GM23338 (cell line): ENCODE data around the gene NELFCD. TPM values are rescaled to one million over a fixed set of nuclear protein-coding genes. Genes with fewer than 3 reads are reported as not detected.

Experiments
- ATAC-seq: fragments of 200-7000 bp; cut with Tn5 transposase; 3 replicates; pipeline ENCODE4 v1.9.1; 2020
- DNase-seq: peaks from one replicate; pipeline ENCODE4 v3.0.0-alpha.2; 2015; ENCODE audit warnings: low spot score
- H2AFZ ChIP-seq: fragments of 200-600 bp; sonication (generic); 2 replicates; pipeline ENCODE4 v1.8.0; 2016; ENCODE audit warnings: antibody characterized with exemption, mild to moderate bottlenecking, moderate library complexity
- H3F3A ChIP-seq: fragments of 200-600 bp; sonication (generic); replicated peaks from 2 replicates; pipeline ENCODE4 v1.8.0; 2017; ENCODE audit warnings: antibody characterized with exemption, mixed run types, low read depth
- H3K27ac ChIP-seq: fragments of 200-600 bp; sonication (generic); 2 replicates; pipeline ENCODE4 v1.6.1; 2016; ENCODE audit warnings: low read depth
- H3K27me3 ChIP-seq: fragments of 200-600 bp; sonication (generic); 2 replicates; pipeline ENCODE4 v1.8.0; 2016; ENCODE audit warnings: mild to moderate bottlenecking, mixed run types, moderate library complexity; ENCODE audit not compliant: insufficient read depth
- H3K36me3 ChIP-seq: fragments of 200-600 bp; sonication (generic); 2 replicates; pipeline ENCODE4 v1.8.0; 2016; ENCODE audit warnings: mild to moderate bottlenecking; ENCODE audit not compliant: insufficient read depth
- H3K4me1 ChIP-seq: fragments of 200-600 bp; sonication (generic); 2 replicates; pipeline ENCODE4 v1.8.0; 2016; ENCODE audit warnings: mild to moderate bottlenecking, moderate library complexity; ENCODE audit not compliant: insufficient read depth
- H3K4me2 ChIP-seq: fragments of 200-600 bp; sonication (generic); 2 replicates; pipeline ENCODE4 v1.7.1; 2017; ENCODE audit warnings: mixed run types
- H3K4me3 ChIP-seq: fragments of 200-600 bp; sonication (generic); 2 replicates; pipeline ENCODE4 v1.6.1; 2016; ENCODE audit warnings: mixed run types
- H3K79me2 ChIP-seq: fragments of 200-600 bp; sonication (generic); replicated peaks from 2 replicates; pipeline ENCODE4 v1.8.0; 2017; ENCODE audit warnings: mild to moderate bottlenecking; ENCODE audit not compliant: insufficient read depth
- H3K9me2 ChIP-seq: fragments of 200-600 bp; sonication (generic); 2 replicates; pipeline ENCODE4 v1.8.0; 2017; ENCODE audit not compliant: insufficient read depth
- H4K20me1 ChIP-seq: fragments of 200-600 bp; sonication (generic); replicated peaks from 2 replicates; pipeline ENCODE4 v1.8.0; 2017; ENCODE audit warnings: mild to moderate bottlenecking; ENCODE audit not compliant: insufficient read depth
- H3K27ac Mint-ChIP-seq: 2 replicates; pipeline ENCODE4 v1.8.0; 2020; ENCODE audit warnings: inconsistent platforms, mild to moderate bottlenecking, moderate library complexity, mixed read lengths
- H3K27me3 Mint-ChIP-seq: 3 replicates; pipeline ENCODE4 v1.8.0; 2022; ENCODE audit warnings: low read depth, mild to moderate bottlenecking, moderate library complexity, mixed read lengths, inconsistent platforms; ENCODE audit not compliant: insufficient read depth, poor library complexity
- H3K36me3 Mint-ChIP-seq: 3 replicates; pipeline ENCODE4 v1.8.0; 2021; ENCODE audit warnings: low read depth, mild to moderate bottlenecking, inconsistent platforms, moderate library complexity, mixed read lengths
- H3K4me1 Mint-ChIP-seq: 3 replicates; pipeline ENCODE4 v1.8.0; 2020; ENCODE audit warnings: mild to moderate bottlenecking, inconsistent platforms, mixed read lengths
- H3K4me3 Mint-ChIP-seq: 3 replicates; pipeline ENCODE4 v1.8.0; 2021; ENCODE audit warnings: moderate library complexity, mild to moderate bottlenecking, inconsistent platforms, mixed read lengths
- H3K9me3 Mint-ChIP-seq: 3 replicates; pipeline ENCODE4 v1.8.0; 2020; ENCODE audit warnings: moderate library complexity, mild to moderate bottlenecking, inconsistent platforms, mixed read lengths
- EZH2phosphoT487 ChIP-seq: fragments of 200-600 bp; sonication (generic); IDR thresholded peaks from one replicate; pipeline ENCODE4 v1.8.1; 2018; ENCODE audit warnings: antibody characterized with exemption; ENCODE audit not compliant: unreplicated experiment
- POLR2AphosphoS5 ChIP-seq: IDR thresholded peaks from 2 replicates; pipeline ENCODE4 v1.6.1; 2016; ENCODE audit warnings: antibody characterized with exemption, low read depth
- STAT1 ChIP-seq: IDR thresholded peaks from one replicate; pipeline ENCODE4 v1.6.1; 2016; ENCODE audit warnings: antibody characterized with exemption; ENCODE audit not compliant: unreplicated experiment
- ZNF331 ChIP-seq: fragments of 250-450 bp; sonication (Bioruptor Pico); IDR thresholded peaks from 2 replicates; pipeline ENCODE4 v1.5.0; 2020; ENCODE audit warnings: low read depth, mild to moderate bottlenecking, moderate library complexity
- polyA plus RNA-seq: library from polyadenylated mRNA; unstranded; fragments of >200 nt; fragmentation: Nextera tagmentation; extraction: Ambion mirVana; gene quantifications from 2 replicates; pipeline ENCODE4 v1.2.1, GENCODE V29; 2016
- total RNA-seq: library from RNA; depleted of rRNA; stranded (reverse); fragments of >200 nt; shearing (Covaris generic); gene quantifications from 2 replicates; pipeline ENCODE4 v1.2.3, GENCODE V29; 2014
- TF ChIP-seq, protein P1 (sequence below): fragments of 250-450 bp; sonication (Bioruptor Pico); IDR thresholded peaks from 2 replicates; pipeline ENCODE4 v1.5.0; 2020; ENCODE audit warnings: mild to moderate bottlenecking, moderate library complexity

Gene NELFCD
- total and polyA plus RNA-seq, 2 experiments from 2014 or later = 52.9 to 75.8 TPM

DNA sequence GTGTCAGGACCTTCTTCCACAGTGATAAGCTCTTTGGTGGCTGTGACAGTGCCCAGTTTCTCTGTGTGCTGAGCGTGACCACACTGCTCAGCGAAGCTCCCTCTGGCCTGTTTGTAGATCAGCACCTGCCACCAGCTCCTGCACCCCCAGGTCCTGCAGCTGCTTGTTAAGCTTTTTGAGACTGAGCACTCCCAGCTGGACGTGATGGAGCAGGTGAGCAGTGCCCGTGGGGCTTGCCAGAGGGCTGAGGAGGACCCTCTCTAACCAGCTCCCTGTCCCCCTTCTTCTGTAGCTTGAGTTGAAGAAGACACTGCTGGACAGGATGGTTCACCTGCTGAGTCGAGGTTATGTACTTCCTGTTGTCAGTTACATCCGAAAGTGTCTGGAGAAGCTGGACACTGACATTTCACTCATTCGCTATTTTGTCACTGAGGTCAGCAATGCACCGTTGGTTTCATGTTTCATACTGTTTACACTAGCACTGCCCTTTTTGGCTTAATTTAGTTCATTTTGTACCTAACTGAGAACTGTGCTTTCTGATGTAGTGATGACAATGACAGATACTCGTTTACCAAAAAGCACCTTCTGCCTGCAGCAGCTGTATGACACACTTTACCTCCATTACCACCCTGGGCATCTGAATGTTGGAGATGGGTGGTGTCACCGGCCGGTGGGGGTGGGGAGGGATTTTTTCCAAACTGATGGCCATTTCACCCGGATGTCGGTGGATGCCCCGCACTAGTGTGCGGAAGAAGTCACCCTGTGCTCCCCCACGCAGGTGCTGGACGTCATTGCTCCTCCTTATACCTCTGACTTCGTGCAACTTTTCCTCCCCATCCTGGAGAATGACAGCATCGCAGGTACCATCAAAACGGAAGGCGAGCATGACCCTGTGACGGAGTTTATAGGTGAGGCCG lies 12.5 kb downstream of the NELFCD start (continued):
- TF ChIP-seq, protein P1, sequence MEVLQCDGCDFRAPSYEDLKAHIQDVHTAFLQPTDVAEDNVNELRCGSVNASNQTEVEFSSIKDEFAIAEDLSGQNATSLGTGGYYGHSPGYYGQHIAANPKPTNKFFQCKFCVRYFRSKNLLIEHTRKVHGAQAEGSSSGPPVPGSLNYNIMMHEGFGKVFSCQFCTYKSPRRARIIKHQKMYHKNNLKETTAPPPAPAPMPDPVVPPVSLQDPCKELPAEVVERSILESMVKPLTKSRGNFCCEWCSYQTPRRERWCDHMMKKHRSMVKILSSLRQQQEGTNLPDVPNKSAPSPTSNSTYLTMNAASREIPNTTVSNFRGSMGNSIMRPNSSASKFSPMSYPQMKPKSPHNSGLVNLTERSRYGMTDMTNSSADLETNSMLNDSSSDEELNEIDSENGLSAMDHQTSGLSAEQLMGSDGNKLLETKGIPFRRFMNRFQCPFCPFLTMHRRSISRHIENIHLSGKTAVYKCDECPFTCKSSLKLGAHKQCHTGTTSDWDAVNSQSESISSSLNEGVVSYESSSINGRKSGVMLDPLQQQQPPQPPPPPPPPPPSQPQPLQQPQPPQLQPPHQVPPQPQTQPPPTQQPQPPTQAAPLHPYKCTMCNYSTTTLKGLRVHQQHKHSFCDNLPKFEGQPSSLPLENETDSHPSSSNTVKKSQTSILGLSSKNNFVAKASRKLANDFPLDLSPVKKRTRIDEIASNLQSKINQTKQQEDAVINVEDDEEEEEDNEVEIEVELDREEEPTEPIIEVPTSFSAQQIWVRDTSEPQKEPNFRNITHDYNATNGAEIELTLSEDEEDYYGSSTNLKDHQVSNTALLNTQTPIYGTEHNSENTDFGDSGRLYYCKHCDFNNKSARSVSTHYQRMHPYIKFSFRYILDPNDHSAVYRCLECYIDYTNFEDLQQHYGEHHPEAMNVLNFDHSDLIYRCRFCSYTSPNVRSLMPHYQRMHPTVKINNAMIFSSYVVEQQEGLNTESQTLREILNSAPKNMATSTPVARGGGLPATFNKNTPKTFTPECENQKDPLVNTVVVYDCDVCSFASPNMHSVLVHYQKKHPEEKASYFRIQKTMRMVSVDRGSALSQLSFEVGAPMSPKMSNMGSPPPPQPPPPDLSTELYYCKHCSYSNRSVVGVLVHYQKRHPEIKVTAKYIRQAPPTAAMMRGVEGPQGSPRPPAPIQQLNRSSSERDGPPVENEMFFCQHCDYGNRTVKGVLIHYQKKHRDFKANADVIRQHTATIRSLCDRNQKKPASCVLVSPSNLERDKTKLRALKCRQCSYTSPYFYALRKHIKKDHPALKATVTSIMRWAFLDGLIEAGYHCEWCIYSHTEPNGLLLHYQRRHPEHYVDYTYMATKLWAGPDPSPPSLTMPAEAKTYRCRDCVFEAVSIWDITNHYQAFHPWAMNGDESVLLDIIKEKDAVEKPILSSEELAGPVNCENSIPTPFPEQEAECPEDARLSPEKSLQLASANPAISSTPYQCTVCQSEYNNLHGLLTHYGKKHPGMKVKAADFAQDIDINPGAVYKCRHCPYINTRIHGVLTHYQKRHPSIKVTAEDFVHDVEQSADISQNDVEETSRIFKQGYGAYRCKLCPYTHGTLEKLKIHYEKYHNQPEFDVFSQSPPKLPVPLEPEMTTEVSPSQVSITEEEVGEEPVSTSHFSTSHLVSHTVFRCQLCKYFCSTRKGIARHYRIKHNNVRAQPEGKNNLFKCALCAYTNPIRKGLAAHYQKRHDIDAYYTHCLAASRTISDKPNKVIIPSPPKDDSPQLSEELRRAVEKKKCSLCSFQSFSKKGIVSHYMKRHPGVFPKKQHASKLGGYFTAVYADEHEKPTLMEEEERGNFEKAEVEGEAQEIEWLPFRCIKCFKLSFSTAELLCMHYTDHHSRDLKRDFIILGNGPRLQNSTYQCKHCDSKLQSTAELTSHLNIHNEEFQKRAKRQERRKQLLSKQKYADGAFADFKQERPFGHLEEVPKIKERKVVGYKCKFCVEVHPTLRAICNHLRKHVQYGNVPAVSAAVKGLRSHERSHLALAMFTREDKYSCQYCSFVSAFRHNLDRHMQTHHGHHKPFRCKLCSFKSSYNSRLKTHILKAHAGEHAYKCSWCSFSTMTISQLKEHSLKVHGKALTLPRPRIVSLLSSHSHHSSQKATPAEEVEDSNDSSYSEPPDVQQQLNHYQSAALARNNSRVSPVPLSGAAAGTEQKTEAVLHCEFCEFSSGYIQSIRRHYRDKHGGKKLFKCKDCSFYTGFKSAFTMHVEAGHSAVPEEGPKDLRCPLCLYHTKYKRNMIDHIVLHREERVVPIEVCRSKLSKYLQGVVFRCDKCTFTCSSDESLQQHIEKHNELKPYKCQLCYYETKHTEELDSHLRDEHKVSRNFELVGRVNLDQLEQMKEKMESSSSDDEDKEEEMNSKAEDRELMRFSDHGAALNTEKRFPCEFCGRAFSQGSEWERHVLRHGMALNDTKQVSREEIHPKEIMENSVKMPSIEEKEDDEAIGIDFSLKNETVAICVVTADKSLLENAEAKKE (CRISPR knock-in tag) = no peak
- no peak for TF ChIP-seq EZH2phosphoT487
- no peak for TF ChIP-seq ZNF331 (CRISPR knock-in tag)

DNA sequence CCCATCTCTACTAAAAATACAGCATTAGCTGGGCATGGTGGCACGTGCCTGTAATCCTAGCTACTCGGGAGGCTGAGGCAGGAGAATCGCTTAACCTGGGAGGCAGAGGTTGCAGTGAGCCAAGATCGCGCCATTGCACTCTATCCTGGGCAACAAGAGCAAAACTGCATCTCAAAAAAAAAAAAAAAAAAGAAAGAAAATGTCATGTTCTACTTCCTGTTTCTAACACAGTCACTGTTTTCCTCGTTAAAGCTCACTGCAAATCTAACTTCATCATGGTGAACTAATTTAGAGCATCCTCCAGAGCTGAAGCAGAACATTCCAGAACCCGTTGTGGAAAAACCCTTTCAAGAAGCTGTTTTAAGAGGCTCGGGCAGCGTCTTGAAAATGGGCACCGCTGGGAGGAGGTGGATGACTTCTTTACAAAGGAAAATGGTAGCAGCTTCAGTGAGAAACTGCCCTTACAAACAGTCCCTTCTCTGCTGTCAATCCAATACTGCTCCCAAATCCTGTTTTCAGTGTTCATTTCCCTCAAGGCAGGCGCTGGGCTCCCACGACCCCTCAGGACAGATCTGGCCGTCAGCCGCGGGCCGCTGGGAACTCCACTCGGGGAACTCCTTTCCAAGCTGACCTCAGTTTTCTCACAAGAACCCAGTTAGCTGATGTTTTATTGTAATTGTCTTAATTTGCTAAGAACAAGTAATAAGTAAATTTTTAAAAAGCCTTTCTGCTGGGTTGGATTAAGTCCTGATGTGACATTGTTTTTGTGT lies 13.5 kb downstream of the NELFCD start:
- Histone ChIP-seq H3F3A (peaks cover 4% of the 10 kb centered on the region; the same call in 1 of the 2 replicates), H3K4me3 (no peak overlapping the region), H3K27me3 (no peaks in the 10 kb centered on the region), H3K4me1 (no peaks in the 10 kb centered on the region), H4K20me1 (peaks cover 4% of the 10 kb centered on the region; the same call in 1 of the 2 replicates), H3K4me2 (no peak overlapping the region), H3K79me2 (no peaks in the 10 kb centered on the region), H3K27ac (no peak overlapping the region), H3K9me2 (no peaks in the 10 kb centered on the region), H2AFZ (no peak overlapping the region), H3K36me3 (peaks cover 53% of the 10 kb centered on the region)
- H3K4me1 Mint-ChIP-seq = no peaks in the 10 kb centered on the region
- ATAC-seq (no peak), DNase-seq (no peak)
- peaks cover 6% of the 10 kb centered on the region for H3K27me3 Mint-ChIP-seq
- no peaks in the 10 kb centered on the region for H3K9me3 Mint-ChIP-seq
- H3K27ac Mint-ChIP-seq = no peak overlapping the region
- no peak overlapping the region for H3K4me3 Mint-ChIP-seq
- peaks cover 75% of the 10 kb centered on the region for H3K36me3 Mint-ChIP-seq
- TF ChIP-seq POLR2AphosphoS5 = no peak
- TF ChIP-seq, protein P1 (CRISPR knock-in tag) = no peak
- no peak for TF ChIP-seq STAT1
